ENCODE data around the gene TRAK1.

Gene TRAK1

GRCh38 chr3:42123824-42124658 is 32.9 kb downstream of the TRAK1 start:
- no peak for DNase-seq (ENCODE audit: low read depth)

- DNase-seq (ENCODE audit: low read depth): no peak
These were observed 36.1 kb downstream of the TRAK1 start for GRCh38 chr3:42127226-42127625.

- no peak for DNase-seq (ENCODE audit: low read depth)
These were observed 37.4 kb downstream of the TRAK1 start for GRCh38 chr3:42128526-42128925.

- DNase-seq (ENCODE audit: low read depth): no peak
These were observed 38.1 kb downstream of the TRAK1 start for GRCh38 chr3:42129014-42129953.

- DNase-seq (ENCODE audit: low read depth): no peak
These were observed 38.8 kb downstream of the TRAK1 start for GRCh38 chr3:42130007-42130328.

- DNase-seq (ENCODE audit: low read depth): no peak
These were observed 39.3 kb downstream of the TRAK1 start for GRCh38 chr3:42130329-42131070.

GRCh38 chr3:42133500-42134298 is 42.5 kb downstream of the TRAK1 start:
- DNase-seq (ENCODE audit: low read depth): no peak

- no peak for DNase-seq (ENCODE audit: low read depth)
These were observed 43.8 kb downstream of the TRAK1 start for GRCh38 chr3:42134867-42135464.

- no peak for DNase-seq (ENCODE audit: low read depth)
These were observed 48.7 kb downstream of the TRAK1 start for GRCh38 chr3:42139621-42140453.

- DNase-seq (ENCODE audit: low read depth): no peak
These were observed 49.6 kb downstream of the TRAK1 start for GRCh38 chr3:42140665-42141203.

- no peak for DNase-seq (ENCODE audit: low read depth)
These were observed 52.3 kb downstream of the TRAK1 start for GRCh38 chr3:42143440-42143839.

GRCh38 chr3:42144209-42144608 is 53.1 kb downstream of the TRAK1 start:
- DNase-seq (ENCODE audit: low read depth): no peak

GRCh38 chr3:42148086-42148848 is 57.1 kb downstream of the TRAK1 start:
- no peak for DNase-seq (ENCODE audit: low read depth)

- DNase-seq (ENCODE audit: low read depth): no peak
These were observed 57.9 kb downstream of the TRAK1 start for GRCh38 chr3:42148982-42149432.

GRCh38 chr3:42149532-42149931 is 58.4 kb downstream of the TRAK1 start:
- DNase-seq (ENCODE audit: low read depth): no peak

- no peak for DNase-seq (ENCODE audit: low read depth)
These were observed 58.8 kb downstream of the TRAK1 start for GRCh38 chr3:42149975-42150374.

GRCh38 chr3:42151596-42152168 is 60.5 kb downstream of the TRAK1 start:
- DNase-seq (ENCODE audit: low read depth): no peak

- no peak for DNase-seq (ENCODE audit: low read depth)
These were observed 61.0 kb downstream of the TRAK1 start for GRCh38 chr3:42152193-42152592.

GRCh38 chr3:42153039-42153438 is 61.9 kb downstream of the TRAK1 start:
- no peak for DNase-seq (ENCODE audit: low read depth)

Data from activated T-helper 9 cell treated with anti-CD3 and anti-CD28 coated beads, Interleukin-2, amount 50 U/mL, for 16 hours (primary cell).